Uterus (tissue), 2 donors: ENCODE data around the gene LY9.

ENCODE experiments used
- CTCF ChIP-seq, 4 experiments: fragments of 200-600 bp in 2 of 4; fragments of 450-650 bp in 2 of 4; sonication (generic) in 2 of 4; IDR thresholded peaks; one replicate each; pipeline ENCODE4 v1.5.1; 2016 to 2019; ENCODE audit warnings: antibody characterized with exemption in 4 of 4, mild to moderate bottlenecking in 2 of 4, moderate library complexity in 1 of 4
- POLR2A ChIP-seq, 2 donors: fragments of 450-650 bp; IDR thresholded peaks; one replicate each; pipeline ENCODE4 v1.6.1; 2016; ENCODE audit warnings: antibody characterized with exemption in 2 of 2, mild to moderate bottlenecking in 1 of 2, moderate library complexity in 1 of 2

GRCh38 chr1:160844447-160845232 is 48.7 kb downstream of the LY9 start:
- no peak for TF ChIP-seq POLR2A (IDR thresholded peaks at IDR 0.05)
- no peak for TF ChIP-seq CTCF (IDR thresholded peaks at IDR 0.05)
